ENCODE measurements around the gene IL1RL2.

GRCh38 chr2:102187496-102188150 lies 800 bp downstream of the IL1RL2 start:
- no peak for TF ChIP-seq POLR2A (IDR thresholded peaks at IDR 0.05; ENCODE audit: low read depth, low read length)
- no peak for TF ChIP-seq POLR2AphosphoS5 (IDR thresholded peaks at IDR 0.05; ENCODE audit: low read depth, low read length)
- TF ChIP-seq TAF1 (IDR thresholded peaks at IDR 0.05; ENCODE audit: borderline replicate concordance, low read depth, low read length): no peak
